ENCODE results near the gene DHFR.

Gene DHFR

DNA sequence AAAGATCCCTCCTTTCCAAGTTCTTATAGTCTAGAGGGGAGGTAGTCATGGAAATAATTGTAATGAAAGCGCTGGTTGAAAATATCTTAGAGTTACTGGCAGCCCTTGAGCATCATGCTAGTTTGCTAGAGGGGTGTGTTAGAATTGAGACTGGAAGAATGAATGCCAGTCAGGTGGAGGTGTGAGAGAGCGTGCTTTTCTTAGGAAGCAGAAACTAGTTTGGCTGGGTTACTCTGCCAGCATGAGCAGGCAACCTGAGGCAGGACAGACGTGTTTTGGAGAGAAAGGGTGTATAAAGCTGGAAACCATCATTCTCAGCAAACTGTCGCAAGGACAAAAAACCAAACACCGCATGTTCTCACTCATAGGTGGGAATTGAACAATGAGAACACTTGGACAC lies 43.6 kb upstream of the DHFR start:
- peaks cover 1% of the 10 kb centered on the region for H3K36me3 ChIP-seq (ENCODE audit: control insufficient read depth, insufficient read depth, low read length)
- no peak overlapping the region for H3K4me3 ChIP-seq (replicated peaks; ENCODE audit: low read depth, low read length)
- TF ChIP-seq, protein P1, sequence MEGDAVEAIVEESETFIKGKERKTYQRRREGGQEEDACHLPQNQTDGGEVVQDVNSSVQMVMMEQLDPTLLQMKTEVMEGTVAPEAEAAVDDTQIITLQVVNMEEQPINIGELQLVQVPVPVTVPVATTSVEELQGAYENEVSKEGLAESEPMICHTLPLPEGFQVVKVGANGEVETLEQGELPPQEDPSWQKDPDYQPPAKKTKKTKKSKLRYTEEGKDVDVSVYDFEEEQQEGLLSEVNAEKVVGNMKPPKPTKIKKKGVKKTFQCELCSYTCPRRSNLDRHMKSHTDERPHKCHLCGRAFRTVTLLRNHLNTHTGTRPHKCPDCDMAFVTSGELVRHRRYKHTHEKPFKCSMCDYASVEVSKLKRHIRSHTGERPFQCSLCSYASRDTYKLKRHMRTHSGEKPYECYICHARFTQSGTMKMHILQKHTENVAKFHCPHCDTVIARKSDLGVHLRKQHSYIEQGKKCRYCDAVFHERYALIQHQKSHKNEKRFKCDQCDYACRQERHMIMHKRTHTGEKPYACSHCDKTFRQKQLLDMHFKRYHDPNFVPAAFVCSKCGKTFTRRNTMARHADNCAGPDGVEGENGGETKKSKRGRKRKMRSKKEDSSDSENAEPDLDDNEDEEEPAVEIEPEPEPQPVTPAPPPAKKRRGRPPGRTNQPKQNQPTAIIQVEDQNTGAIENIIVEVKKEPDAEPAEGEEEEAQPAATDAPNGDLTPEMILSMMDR (IDR thresholded peaks at IDR 0.05; ENCODE audit: insufficient read depth, low read length, poor library complexity, severe bottlenecking) = no peak
- H3K27me3 ChIP-seq (replicated peaks; ENCODE audit: control insufficient read depth, insufficient read depth, low read length) = no peaks in the 10 kb centered on the region
- DNase-seq (ENCODE audit: extremely low read depth, insufficient read length) = no peak

DNA sequence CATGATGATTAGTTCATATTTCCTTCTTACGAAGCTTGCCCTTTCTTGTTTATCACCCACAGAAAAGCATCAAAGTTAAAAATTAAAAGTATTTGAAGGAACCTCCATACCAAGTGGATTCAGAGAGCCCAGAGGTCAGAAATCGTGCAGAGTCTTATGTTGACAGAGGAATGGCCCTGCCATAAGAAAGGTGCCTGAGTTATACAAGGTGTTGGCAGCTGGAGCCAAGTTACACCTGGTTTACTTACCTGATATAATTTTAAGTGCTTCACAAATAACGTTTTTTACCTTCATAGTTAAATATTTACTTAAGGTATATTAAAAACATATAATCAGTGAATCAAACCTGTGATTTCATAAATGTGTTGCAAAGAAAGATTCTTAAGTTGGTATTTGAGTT lies 42.3 kb upstream of the DHFR start:
- TF ChIP-seq, protein P1 (IDR thresholded peaks at IDR 0.05; ENCODE audit: insufficient read depth, low read length, poor library complexity, severe bottlenecking) = no peak
- H3K27me3 ChIP-seq (replicated peaks; ENCODE audit: control insufficient read depth, insufficient read depth, low read length) = no peaks in the 10 kb centered on the region
- DNase-seq (ENCODE audit: extremely low read depth, insufficient read length) = no peak
- H3K4me3 ChIP-seq (replicated peaks; ENCODE audit: low read depth, low read length) = no peak overlapping the region
- H3K36me3 ChIP-seq (ENCODE audit: control insufficient read depth, insufficient read depth, low read length) = peaks cover 1% of the 10 kb centered on the region

DNA sequence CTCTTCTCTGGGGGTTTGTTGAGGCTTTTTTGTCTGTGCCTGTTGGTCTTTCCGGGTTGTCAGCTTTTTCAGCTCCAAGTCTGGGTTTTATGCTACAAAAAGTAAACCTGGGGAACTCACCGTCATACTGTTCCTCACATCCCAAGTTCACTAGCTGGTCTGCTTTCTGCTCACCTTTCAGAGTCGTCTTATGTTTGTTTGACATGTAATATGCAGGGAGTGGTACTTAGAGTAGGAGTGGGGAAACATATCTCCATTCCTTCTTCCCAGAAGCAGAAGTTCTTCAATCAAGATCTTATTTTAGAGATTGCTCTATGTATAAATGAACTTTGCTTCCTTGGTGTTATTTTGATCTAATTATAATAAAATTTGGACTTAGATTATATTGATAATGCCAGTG lies 41.7 kb upstream of the DHFR start:
- no peak for DNase-seq (ENCODE audit: extremely low read depth, insufficient read length)
- Histone ChIP-seq H3K27me3 (replicated peaks; ENCODE audit: control insufficient read depth, insufficient read depth, low read length) (no peaks in the 10 kb centered on the region), H3K36me3 (ENCODE audit: control insufficient read depth, insufficient read depth, low read length) (no peaks in the 10 kb centered on the region; the same call in none of the 2 replicates), H3K4me3 (replicated peaks; ENCODE audit: low read depth, low read length) (no peak overlapping the region)
- TF ChIP-seq, protein P1 (IDR thresholded peaks at IDR 0.05; ENCODE audit: insufficient read depth, low read length, poor library complexity, severe bottlenecking) = no peak

GRCh38 chr5:80695666-80696065 lies 40.9 kb upstream of the DHFR start:
- H3K4me3 ChIP-seq (replicated peaks; ENCODE audit: low read depth, low read length) = no peak overlapping the region
- TF ChIP-seq, protein P1 (IDR thresholded peaks at IDR 0.05; ENCODE audit: insufficient read depth, low read length, poor library complexity, severe bottlenecking) = no peak

GRCh38 chr5:80689627-80690026 lies 34.8 kb upstream of the DHFR start:
- H3K4me3 ChIP-seq (replicated peaks; ENCODE audit: low read depth, low read length) = no peak overlapping the region
- no peak for DNase-seq (ENCODE audit: extremely low read depth, insufficient read length)
- TF ChIP-seq, protein P1 (IDR thresholded peaks at IDR 0.05; ENCODE audit: insufficient read depth, low read length, poor library complexity, severe bottlenecking) = no peak
- H3K36me3 ChIP-seq (ENCODE audit: control insufficient read depth, insufficient read depth, low read length) = no peaks in the 10 kb centered on the region; the same call in 1 of the 2 replicates
- H3K27me3 ChIP-seq (replicated peaks; ENCODE audit: control insufficient read depth, insufficient read depth, low read length) = no peaks in the 10 kb centered on the region

More at GRCh38 chr5:80695666-80696065, 40.9 kb upstream of the DHFR start:
- no peaks in the 10 kb centered on the region; the same call in none of the 2 replicates for H3K36me3 ChIP-seq (ENCODE audit: control insufficient read depth, insufficient read depth, low read length)
- H3K27me3 ChIP-seq (replicated peaks; ENCODE audit: control insufficient read depth, insufficient read depth, low read length) = no peaks in the 10 kb centered on the region
- DNase-seq (ENCODE audit: extremely low read depth, insufficient read length) = no peak

All from GM06990 (cell line).